Suprapubic skin (tissue), 4 donors: Measurements from ENCODE around the gene GTF2IRD1.
"Not testable (repeated sequence)": the region's sequence is repeated elsewhere in the genome, so short reads cannot be mapped to it uniquely, and the experiment has no call there.

Experiments used
- CTCF ChIP-seq, 2 donors: fragments of 200-600 bp in 1 of 2; fragments of 450-650 bp in 1 of 2; sonication (generic) in 1 of 2; IDR thresholded peaks; one replicate each; pipeline ENCODE4 v1.5.1; 2016 to 2019; ENCODE audit warnings: antibody characterized with exemption in 2 of 2, mild to moderate bottlenecking in 1 of 2, moderate library complexity in 1 of 2
- EP300 ChIP-seq: sonication (generic); formaldehyde crosslinking; IDR thresholded peaks from one replicate; pipeline ENCODE4 v1.6.1; 2017; ENCODE audit warnings: antibody characterized with exemption
- POLR2A ChIP-seq, 2 donors: fragments of 450-650 bp; IDR thresholded peaks; one replicate each; pipeline ENCODE4 v1.6.1; 2017; ENCODE audit warnings: antibody characterized with exemption in 2 of 2, mild to moderate bottlenecking in 2 of 2, moderate library complexity in 2 of 2
- POLR2AphosphoS5 ChIP-seq, 3 donors: sonication (generic); formaldehyde crosslinking; IDR thresholded peaks; one replicate each; pipeline ENCODE4 v1.6.1; 2017; ENCODE audit warnings: antibody characterized with exemption in 3 of 3

GRCh38 chr7:74509453-74509852 is 55.7 kb downstream of the GTF2IRD1 start:
- not testable (repeated sequence) for TF ChIP-seq CTCF (IDR thresholded peaks at IDR 0.05); POLR2AphosphoS5 (IDR thresholded peaks at IDR 0.05); EP300; POLR2A (IDR thresholded peaks at IDR 0.05)
